ENCODE data around the gene GATAD2A.

GRCh38 chr19:19533841-19534240, 128.4 kb downstream of the GATAD2A start:
- TF ChIP-seq CTCF (conservative IDR thresholded peaks at IDR 0.05; ENCODE audit: low read length) (no peak), EZH2phosphoT487 (IDR thresholded peaks at IDR 0.05; ENCODE audit: borderline replicate concordance) (no peak)

All from Loucy (cell line).